Ovary (tissue), 9 donors: ENCODE results near the gene C1orf87. TPM values are rescaled to one million over a fixed set of nuclear protein-coding genes. Genes with fewer than 3 reads are reported as not detected.

ENCODE experiments used
- DNase-seq, 5 donors: peaks; one replicate each; pipeline ENCODE4 v3.0.0-alpha.2; 2019 to 2020
- H3K27ac ChIP-seq, 2 donors: fragments of 200-600 bp; one replicate each; pipeline versions ENCODE4 v1.5.1 to v1.8.0; 2019 to 2022
- H3K27me3 ChIP-seq: fragments of 200-600 bp; one replicate; pipeline ENCODE4 v1.8.0; 2022
- H3K36me3 ChIP-seq: fragments of 200-600 bp; sonication (generic); one replicate; pipeline ENCODE4 v1.5.1; 2019
- H3K4me1 ChIP-seq: one replicate; pipeline ENCODE4 v1.8.1; 2013; ENCODE audit warnings: mild to moderate bottlenecking, moderate library complexity; ENCODE audit not compliant: insufficient read depth
- H3K4me3 ChIP-seq: fragments of 200-600 bp; sonication (generic); one replicate; pipeline ENCODE4 v1.5.1; 2017
- H3K9me3 ChIP-seq, 2 donors: fragments of 200-600 bp in 1 of 2; sonication (generic) in 1 of 2; one replicate each; pipeline versions ENCODE4 v1.5.1 to v1.8.1; 2013 to 2019; ENCODE audit warnings: mild to moderate bottlenecking in 1 of 2, moderate library complexity in 1 of 2
- CTCF ChIP-seq, 3 donors: fragments of 450-650 bp in 2 of 3; fragments of 200-600 bp in 1 of 3; IDR thresholded peaks; one replicate each; pipeline versions ENCODE4 v1.5.1 to v1.8.0; 2016 to 2022; ENCODE audit warnings: antibody characterized with exemption in 3 of 3, mild to moderate bottlenecking in 1 of 3
- EP300 ChIP-seq: sonication (generic); formaldehyde crosslinking; IDR thresholded peaks from one replicate; pipeline ENCODE4 v1.6.1; 2017; ENCODE audit warnings: antibody characterized with exemption
- POLR2A ChIP-seq: fragments of 450-650 bp; IDR thresholded peaks from one replicate; pipeline ENCODE4 v1.6.1; 2017; ENCODE audit warnings: antibody characterized with exemption, mild to moderate bottlenecking, moderate library complexity
- WGBS, 3 donors: extraction: QIAGEN DNeasy Blood & Tissue Kit in 1 of 3; methylation state at CpG; one replicate each; pipeline versions ENCODE4 v1.1.5 to v1.1.7; 2013 to 2017; 5-methylcytosine and 5-hydroxymethylcytosine counted together
- intact Hi-C, 4 donors: fragments of 100-400 bp; cut with DNase I; formaldehyde crosslinking; loops; one replicate each; pipeline versions ENCODE4 v1.11.0 to v1.15.1; 2022 to 2023
- polyA plus RNA-seq, 2 donors: library from polyadenylated mRNA; stranded (reverse); fragments of 200-250 nt in 1 of 2; fragments of 350-450 nt in 1 of 2; fragmentation: Illumina TruSeq in 1 of 2; extraction: RNeasy Lipid Tissue Mini Kit (QIAGEN cat#74804) in 1 of 2; gene quantifications; one replicate each; pipeline ENCODE4 v1.2.3, GENCODE V29; 2013 to 2014
- total RNA-seq, 7 donors: library from RNA; depleted of rRNA in 2 of 7; stranded (reverse); fragments of >200 nt in 2 of 7; fragmentation: NEBNext Ultra II Directional in 3 of 7; extraction: Animal tissue kit (Norgen Biotek cat#: 25700) in 3 of 7; gene quantifications; one replicate each; pipeline versions ENCODE4 v1.1.0 to v1.2.4, GENCODE V29; 2016 to 2023
- donor health status: DM: no; HTN: no; CAD: no; lungs with moderate emphysema.
- donor health status: DM: no; HTN: no; CAD: no.
- donor health status: Bipolar disorder and iron deficiency.
- donor health status: DM: yes; HTN: yes; CAD: no.
- donor health status: DM: no; HTN: no; CAD: no.
- donor health status: DM: yes; HTN: yes; CAD: no.

Gene C1orf87
- total and polyA plus RNA-seq, 9 donors, result 0.04 to 17.6 (median 0.72) TPM; not detected in 2

GRCh38 chr1:60059468-60059867 lies 14.1 kb downstream of the C1orf87 start:
- H3K9me3 ChIP-seq, result no peaks in the 10 kb centered on the region
- H3K27me3 ChIP-seq, result no peaks in the 10 kb centered on the region
- no peak overlapping the region for H3K4me3 ChIP-seq
- DNase-seq, result no peak
- no peak overlapping the region for H3K27ac ChIP-seq
- intact Hi-C loops, result no loop called here
- no peaks in the 10 kb centered on the region for H3K36me3 ChIP-seq
- TF ChIP-seq CTCF (IDR thresholded peaks at IDR 0.05) (no peak), POLR2A (no peak), EP300 (no peak)
- H3K4me1 ChIP-seq, result no peaks in the 10 kb centered on the region
- 86 to 93% (median 92%) methylated on average over 7 of the region's 7 CpGs for WGBS, 3 donors

- Histone ChIP-seq H3K27me3 (no peaks in the 10 kb centered on the region), H3K4me1 (peaks cover 3% of the 10 kb centered on the region), H3K4me3 (no peak overlapping the region), H3K27ac (no peak overlapping the region), H3K9me3 (no peaks in the 10 kb centered on the region), H3K36me3 (no peaks in the 10 kb centered on the region)
- TF ChIP-seq EP300 (no peak), POLR2A (no peak), CTCF (IDR thresholded peaks at IDR 0.05) (no peak)
- intact Hi-C loops, result no loop called here
- no peak for DNase-seq
These were observed 18.2 kb downstream of the C1orf87 start for GRCh38 chr1:60055336-60055735.

GRCh38 chr1:60054374-60054773 lies 19.2 kb downstream of the C1orf87 start:
- no peak for TF ChIP-seq EP300
- TF ChIP-seq POLR2A, result no peak
- no peak for TF ChIP-seq CTCF (IDR thresholded peaks at IDR 0.05)
- Histone ChIP-seq H3K27me3 (no peaks in the 10 kb centered on the region), H3K27ac (no peak overlapping the region), H3K36me3 (no peaks in the 10 kb centered on the region), H3K4me1 (peaks cover 3% of the 10 kb centered on the region), H3K4me3 (no peak overlapping the region), H3K9me3 (no peaks in the 10 kb centered on the region)
- intact Hi-C loops, result no loop called here
- DNase-seq, result no peak

GRCh38 chr1:60052601-60053000 lies 21.0 kb downstream of the C1orf87 start:
- intact Hi-C loops, result no loop called here
- TF ChIP-seq POLR2A, result no peak
- no peak for DNase-seq
- Histone ChIP-seq H3K27me3 (no peaks in the 10 kb centered on the region), H3K4me3 (no peak overlapping the region), H3K36me3 (no peaks in the 10 kb centered on the region), H3K27ac (peak overlapping the region in 1 of 2 donors; percentile 37), H3K4me1 (peaks cover 3% of the 10 kb centered on the region), H3K9me3 (no peaks in the 10 kb centered on the region)
- 46 to 78% (median 53%) methylated on average over 9 of the region's 9 CpGs for WGBS, 3 donors

- H3K27me3 ChIP-seq, result no peaks in the 10 kb centered on the region
- 89 to 92% (median 89%) methylated on average over 1 of the region's 1 CpG for WGBS, 3 donors
- DNase-seq, result no peak
- no peak overlapping the region for H3K4me3 ChIP-seq
- peaks cover 3% of the 10 kb centered on the region for H3K4me1 ChIP-seq
- no peaks in the 10 kb centered on the region for H3K9me3 ChIP-seq
- no peak overlapping the region for H3K27ac ChIP-seq
- no peaks in the 10 kb centered on the region for H3K36me3 ChIP-seq
- intact Hi-C loops, result no loop called here
- TF ChIP-seq POLR2A (no peak), EP300 (no peak), CTCF (IDR thresholded peaks at IDR 0.05) (no peak)
These were observed 22.4 kb downstream of the C1orf87 start for GRCh38 chr1:60051191-60051590.
